PC-9 (cell line): ENCODE results near the gene SLC4A1AP.

Experiments used
- EZH2 ChIP-seq: fragments of 200-600 bp; sonication (generic); IDR thresholded peaks from 2 replicates; pipeline ENCODE4 v1.8.0; 2017; ENCODE audit warnings: antibody characterized with exemption, low read depth
- TF ChIP-seq, protein P1 (sequence below): fragments of 200-600 bp; sonication (generic); conservative IDR thresholded peaks from 2 replicates; pipeline ENCODE4 v1.6.1; 2017; ENCODE audit warnings: mixed run types, antibody characterized with exemption, mild to moderate bottlenecking, moderate library complexity

GRCh38 chr2:27720004-27720551 lies 56.4 kb downstream of the SLC4A1AP start:
- TF ChIP-seq, protein P1, sequence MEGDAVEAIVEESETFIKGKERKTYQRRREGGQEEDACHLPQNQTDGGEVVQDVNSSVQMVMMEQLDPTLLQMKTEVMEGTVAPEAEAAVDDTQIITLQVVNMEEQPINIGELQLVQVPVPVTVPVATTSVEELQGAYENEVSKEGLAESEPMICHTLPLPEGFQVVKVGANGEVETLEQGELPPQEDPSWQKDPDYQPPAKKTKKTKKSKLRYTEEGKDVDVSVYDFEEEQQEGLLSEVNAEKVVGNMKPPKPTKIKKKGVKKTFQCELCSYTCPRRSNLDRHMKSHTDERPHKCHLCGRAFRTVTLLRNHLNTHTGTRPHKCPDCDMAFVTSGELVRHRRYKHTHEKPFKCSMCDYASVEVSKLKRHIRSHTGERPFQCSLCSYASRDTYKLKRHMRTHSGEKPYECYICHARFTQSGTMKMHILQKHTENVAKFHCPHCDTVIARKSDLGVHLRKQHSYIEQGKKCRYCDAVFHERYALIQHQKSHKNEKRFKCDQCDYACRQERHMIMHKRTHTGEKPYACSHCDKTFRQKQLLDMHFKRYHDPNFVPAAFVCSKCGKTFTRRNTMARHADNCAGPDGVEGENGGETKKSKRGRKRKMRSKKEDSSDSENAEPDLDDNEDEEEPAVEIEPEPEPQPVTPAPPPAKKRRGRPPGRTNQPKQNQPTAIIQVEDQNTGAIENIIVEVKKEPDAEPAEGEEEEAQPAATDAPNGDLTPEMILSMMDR = no peak
- TF ChIP-seq EZH2 = no peak
